Midbrain (tissue), 1 donor: ENCODE results near the gene ARL10.
A peak's percentile ranks its signal among the peaks of the same experiment; 100 is the strongest.
"Not testable (repeated sequence)": the region's sequence is repeated elsewhere in the genome, so short reads cannot be mapped to it uniquely, and the experiment has no call there.

Source experiments
- DNase-seq: peaks from one replicate; lab custom pipeline; 2025; lab: John Stamatoyannopoulos, UW

The ARL10 gene

GRCh38 chr5:176388444-176389134 is 23.3 kb downstream of the ARL10 start, which contains the start of the genes HIGD2A and NOP16:
TSS of gene HIGD2A (plus strand) at chr5:176388751. CDS start at chr5:176388820, 69 bp downstream.
TSS of gene NOP16 (minus strand) at chr5:176388598. CDS start at chr5:176388539, 59 bp downstream.
- peak; percentile 98 for DNase-seq

- DNase-seq: peak; percentile 60
These were observed 24.1 kb downstream of the ARL10 start for GRCh38 chr5:176389135-176390123.

- no peak for DNase-seq
These were observed 26.2 kb downstream of the ARL10 start for GRCh38 chr5:176391479-176391878.

- DNase-seq: no peak
These were observed 26.7 kb downstream of the ARL10 start for GRCh38 chr5:176391999-176392398.

GRCh38 chr5:176392526-176392925 is 27.2 kb downstream of the ARL10 start:
- no peak for DNase-seq

- no peak for DNase-seq
These were observed 28.8 kb downstream of the ARL10 start for GRCh38 chr5:176394096-176394495.

GRCh38 chr5:176394881-176395675 is 29.8 kb downstream of the ARL10 start:
- no peak for DNase-seq

- no peak for DNase-seq
These were observed 31.0 kb downstream of the ARL10 start for GRCh38 chr5:176396330-176396729.

GRCh38 chr5:176397736-176398420 is 32.6 kb downstream of the ARL10 start:
- no peak for DNase-seq

- no peak for DNase-seq
These were observed 35.3 kb downstream of the ARL10 start for GRCh38 chr5:176400382-176401156.

GRCh38 chr5:176401281-176402205 is 36.3 kb downstream of the ARL10 start:
- no peak for DNase-seq

GRCh38 chr5:176405656-176406435 is 40.6 kb downstream of the ARL10 start:
- no peak for DNase-seq

GRCh38 chr5:176406436-176407052 is 41.3 kb downstream of the ARL10 start:
- DNase-seq: no peak

- no peak for DNase-seq
These were observed 42.4 kb downstream of the ARL10 start for GRCh38 chr5:176407456-176408251.

- not testable (repeated sequence) for DNase-seq
These were observed 42.9 kb downstream of the ARL10 start for GRCh38 chr5:176408252-176408573.

GRCh38 chr5:176408590-176408989 is 43.3 kb downstream of the ARL10 start:
- DNase-seq: no peak

- DNase-seq: no peak
These were observed 44.5 kb downstream of the ARL10 start for GRCh38 chr5:176409765-176410164.
